Cerebellar cortex (tissue), 1 donor: ENCODE measurements around the gene MEOX2.

ENCODE experiments used
- DNase-seq: peaks from one replicate; pipeline ENCODE4 v3.0.0-alpha.2; 2015; ENCODE audit warnings: low spot score

Gene MEOX2

GRCh38 chr7:15686295-15686956, at the start of gene MEOX2:
Gene MEOX2, minus strand, starts transcription at chr7:15686683. Its CDS starts 281 bp downstream, at chr7:15686402.
- no peak for DNase-seq

GRCh38 chr7:15729746-15730145, 43.3 kb upstream of the MEOX2 start:
- DNase-seq, result no peak

DNA sequence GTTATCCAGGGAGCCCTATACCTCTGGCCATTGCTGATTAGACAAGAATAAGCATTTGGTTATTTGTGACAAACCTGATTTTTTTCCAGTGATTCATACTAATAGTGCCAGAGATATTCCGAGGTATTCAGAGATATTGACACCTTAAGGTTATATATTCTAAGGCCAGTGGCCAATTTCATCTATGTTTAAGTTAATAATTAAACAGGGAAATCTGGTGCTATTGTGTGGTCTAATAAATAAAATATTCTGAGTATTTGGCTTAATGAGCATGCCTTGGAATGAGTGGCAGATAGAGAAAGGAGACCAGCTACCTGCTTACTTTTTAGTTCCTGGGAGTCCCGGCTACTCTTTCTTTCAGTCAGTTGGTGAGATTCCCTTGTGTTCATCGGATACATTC, 38.6 kb upstream of the MEOX2 start:
- DNase-seq, result no peak

DNA sequence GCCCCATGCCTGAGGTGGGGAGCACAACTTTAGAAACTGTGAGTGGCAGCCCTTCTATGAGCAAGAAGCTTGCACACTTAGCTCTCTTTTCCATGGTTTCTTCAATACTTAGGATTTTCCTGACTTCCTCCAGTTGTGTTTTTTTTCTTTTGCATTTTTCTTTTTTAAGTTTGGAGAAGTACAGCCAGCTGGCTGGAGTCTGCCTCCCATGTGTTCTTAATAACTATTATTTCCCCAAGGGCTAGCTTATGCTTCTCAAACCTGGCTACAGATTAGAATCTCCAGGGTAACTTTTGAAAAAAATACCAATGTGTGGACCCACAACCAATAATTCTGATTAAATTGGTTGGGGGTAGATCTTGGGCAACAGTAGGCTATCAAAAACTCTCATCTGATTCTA, 37.4 kb upstream of the MEOX2 start:
- no peak for DNase-seq

DNA sequence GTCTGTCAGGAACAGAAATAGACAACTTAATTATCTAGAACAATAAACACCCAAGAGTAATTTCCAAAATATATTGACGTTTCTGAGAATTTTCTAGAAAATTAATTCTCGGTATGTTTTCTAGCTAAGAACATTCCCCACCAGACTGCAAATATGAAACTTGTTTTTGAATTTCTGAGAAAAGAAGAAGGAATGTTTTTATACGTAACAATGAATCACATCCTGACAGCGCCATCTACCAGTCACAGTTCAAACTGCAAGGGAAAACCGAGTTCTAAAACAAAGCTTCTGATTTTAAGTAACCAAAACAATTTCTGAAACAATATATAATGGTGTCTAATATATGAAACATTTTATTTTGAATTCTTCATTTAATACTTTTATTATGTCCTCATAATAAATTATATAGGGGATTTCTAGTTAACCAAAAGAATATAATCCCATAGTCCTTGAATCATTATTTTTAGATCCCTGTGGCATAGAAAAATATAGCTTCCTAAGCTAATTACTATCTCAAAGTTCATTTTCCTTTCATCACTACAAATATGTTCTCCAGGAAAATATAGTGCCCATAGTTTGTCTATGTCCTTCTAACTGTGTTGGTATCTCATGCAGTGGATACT, 34.5 kb upstream of the MEOX2 start:
- DNase-seq, result peak; percentile 8

GRCh38 chr7:15719311-15719710, 32.8 kb upstream of the MEOX2 start:
- no peak for DNase-seq

DNA sequence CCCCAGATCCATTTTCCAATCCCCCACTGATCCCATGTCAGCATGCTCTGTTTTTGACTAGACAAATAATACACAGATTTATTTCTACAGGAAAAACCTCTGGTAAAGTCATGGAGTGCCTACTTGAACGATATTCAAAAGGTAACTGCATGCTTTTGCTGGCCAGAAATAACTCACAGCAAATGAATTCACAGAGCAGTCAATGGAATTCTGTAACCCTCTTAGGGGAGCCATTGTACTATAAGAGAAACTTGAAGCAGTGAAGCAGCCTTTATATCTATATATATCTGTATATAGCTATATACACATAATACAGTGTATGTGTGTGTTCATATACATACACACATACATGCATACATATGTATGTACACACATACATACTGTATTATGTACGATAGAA, 29.0 kb upstream of the MEOX2 start:
- DNase-seq, result no peak

DNA sequence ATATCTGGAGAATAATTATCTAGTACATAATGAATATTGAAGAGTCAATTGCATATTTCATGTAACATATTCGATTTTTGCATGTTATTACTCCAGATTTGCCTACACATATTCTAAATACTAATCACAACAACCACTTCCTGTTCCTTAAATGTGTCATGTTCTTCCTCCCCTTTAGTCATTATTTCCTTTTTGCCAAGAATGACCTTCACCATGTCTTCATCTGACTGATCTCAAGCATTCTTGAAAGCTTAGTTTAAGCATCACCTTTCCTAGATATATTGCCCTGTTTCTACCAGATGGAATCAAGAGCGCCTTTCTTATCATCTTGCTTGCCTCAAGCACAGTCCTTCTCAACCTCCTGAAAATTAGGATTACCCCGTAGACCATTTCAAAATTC, 23.5 kb upstream of the MEOX2 start:
- no peak for DNase-seq

- DNase-seq, result no peak
These were observed 21.1 kb upstream of the MEOX2 start for GRCh38 chr7:15707570-15707969.

DNA sequence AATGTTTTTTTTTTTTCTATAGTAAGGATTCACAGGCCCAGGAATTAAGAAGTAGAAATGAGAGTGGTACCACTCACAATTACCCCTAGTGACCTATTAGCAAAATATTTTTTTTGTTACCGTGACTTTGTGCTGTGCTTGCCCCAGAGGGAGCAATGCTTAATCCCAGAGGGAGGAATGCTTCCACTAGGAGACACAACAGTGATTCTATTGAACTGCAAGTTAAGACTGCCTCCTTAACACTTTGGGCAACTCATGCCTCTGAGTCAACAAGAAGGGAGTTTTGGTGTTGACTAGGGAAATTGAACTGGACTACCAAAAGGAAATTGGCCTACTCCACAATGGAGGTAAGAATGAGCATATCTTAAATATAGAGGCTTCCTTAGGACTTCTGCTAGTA, 17.2 kb upstream of the MEOX2 start:
- no peak for DNase-seq

GRCh38 chr7:15692501-15693020, 6.1 kb upstream of the MEOX2 start:
- no peak for DNase-seq

DNA sequence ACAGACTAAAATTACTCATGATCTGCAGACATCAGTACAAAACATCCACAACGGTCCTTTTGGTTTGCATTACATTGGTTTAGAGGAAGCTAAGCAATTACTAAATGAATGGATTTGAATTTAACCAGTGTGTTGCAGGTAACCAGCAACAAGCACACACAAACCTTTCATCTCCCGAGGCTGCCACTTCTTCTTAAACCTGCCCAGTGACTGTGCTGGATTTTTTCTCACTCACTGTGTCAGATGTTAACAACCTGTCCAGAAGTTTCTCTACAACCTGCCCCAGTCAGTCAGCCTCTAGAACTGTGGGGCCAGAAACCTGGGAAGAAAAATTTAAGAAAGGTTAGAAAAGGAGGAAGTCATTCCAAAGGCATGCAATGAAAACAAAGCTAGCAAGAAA, 2.4 kb upstream of the MEOX2 start:
- DNase-seq, result no peak

DNA sequence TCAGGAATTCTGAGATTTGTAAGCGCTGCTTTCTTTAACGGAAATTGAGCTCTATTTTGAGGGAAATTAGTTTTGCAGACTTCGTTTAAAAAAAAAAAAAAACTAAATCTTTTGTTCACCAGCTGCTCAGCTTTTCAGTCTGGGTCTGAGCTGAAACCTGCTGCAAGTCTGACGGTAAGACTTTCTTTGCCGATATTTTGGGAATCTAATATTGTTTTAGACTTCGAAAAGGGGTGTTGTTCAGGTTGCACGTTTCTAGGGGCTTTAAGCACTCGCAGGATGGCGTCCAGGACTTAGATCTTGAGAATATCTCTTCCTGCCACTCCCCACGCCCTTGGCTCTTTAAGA, 1.8 kb upstream of the MEOX2 start:
- DNase-seq, result no peak

DNA sequence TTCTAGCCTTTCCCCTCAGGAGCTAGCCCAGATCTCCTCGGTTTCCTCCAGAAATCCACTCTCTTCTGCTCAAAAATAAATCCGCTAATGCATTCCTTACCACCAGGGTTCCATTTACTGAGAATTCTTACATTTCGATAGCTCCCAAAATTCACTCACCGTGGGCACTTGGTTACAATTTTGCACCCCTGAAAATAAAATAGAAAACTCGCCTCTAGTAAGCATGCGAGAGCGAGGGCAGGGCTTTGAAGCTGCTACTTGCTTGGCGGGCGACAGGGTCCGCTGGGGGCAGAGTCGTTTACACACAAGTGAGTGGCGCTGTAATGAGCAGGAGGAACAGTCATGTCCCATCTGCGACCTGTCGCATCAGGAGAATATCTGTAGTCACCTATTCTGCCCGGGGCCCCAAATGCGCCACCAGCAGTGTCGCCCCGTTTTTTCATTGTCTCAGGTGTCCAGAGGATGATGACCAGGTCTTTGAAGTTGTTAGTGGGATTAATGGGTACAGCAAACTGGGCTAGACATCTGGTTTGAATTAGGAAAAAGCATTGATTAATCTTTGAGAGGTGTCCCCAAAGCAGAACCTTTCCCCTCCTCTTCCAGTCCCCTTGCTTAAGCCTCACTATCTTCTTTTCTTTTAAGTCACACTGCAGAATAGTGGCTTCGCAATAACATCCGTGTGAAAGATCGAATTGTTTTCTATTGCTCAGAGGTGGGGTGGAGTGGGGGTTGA, 1.2 kb upstream of the MEOX2 start:
- no peak for DNase-seq

DNA sequence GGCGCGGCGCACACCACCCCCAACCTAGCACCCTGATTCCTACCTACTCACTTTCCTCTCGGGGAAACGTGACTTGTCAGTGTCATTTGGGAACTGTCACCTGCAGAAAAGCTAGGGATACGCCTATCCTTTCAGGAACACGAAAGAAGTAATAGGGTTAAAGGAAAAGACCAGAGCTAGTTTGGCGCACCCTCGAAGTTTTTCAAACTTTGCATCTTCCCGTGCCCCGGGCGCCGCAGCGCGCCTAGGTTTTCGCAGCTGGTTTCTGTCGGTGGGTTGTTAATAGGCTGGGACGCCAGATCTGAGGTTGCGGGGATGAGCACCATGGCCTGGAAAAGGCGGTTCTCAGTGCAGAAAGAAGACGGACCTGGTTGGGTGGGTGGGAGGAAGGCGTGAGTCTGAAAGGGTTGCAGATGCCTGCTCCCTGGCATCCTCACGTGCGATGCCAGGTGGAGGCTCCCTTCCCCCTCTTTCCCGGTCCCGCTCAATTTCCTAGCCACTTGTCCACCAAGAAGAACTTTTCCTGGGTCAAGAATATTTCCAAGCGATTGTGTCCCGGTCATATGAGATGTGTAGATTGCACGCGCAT, 568 bp upstream of the MEOX2 start:
- DNase-seq, result no peak

- no peak for DNase-seq
These were observed 857 bp downstream of the MEOX2 start for GRCh38 chr7:15685358-15686294.

DNA sequence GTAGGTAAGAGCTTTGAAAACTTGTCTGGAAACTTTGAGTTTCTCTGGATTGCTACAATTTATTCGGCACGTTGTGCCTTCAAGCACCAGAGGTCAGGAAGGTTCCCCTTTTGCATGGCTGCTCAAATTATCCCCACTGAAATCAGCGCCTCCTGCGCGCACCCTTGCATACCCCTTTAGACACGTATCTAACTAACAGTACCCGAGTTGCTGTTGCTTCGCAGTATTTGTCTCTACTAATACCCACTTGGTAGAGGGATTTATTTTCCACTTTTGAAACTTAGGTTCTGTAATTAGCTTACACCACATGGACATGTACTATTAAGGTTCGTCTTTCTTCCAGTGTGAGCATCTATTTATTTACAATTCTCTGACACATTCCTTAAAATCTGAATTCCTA, 1.6 kb downstream of the MEOX2 start:
- DNase-seq, result no peak

DNA sequence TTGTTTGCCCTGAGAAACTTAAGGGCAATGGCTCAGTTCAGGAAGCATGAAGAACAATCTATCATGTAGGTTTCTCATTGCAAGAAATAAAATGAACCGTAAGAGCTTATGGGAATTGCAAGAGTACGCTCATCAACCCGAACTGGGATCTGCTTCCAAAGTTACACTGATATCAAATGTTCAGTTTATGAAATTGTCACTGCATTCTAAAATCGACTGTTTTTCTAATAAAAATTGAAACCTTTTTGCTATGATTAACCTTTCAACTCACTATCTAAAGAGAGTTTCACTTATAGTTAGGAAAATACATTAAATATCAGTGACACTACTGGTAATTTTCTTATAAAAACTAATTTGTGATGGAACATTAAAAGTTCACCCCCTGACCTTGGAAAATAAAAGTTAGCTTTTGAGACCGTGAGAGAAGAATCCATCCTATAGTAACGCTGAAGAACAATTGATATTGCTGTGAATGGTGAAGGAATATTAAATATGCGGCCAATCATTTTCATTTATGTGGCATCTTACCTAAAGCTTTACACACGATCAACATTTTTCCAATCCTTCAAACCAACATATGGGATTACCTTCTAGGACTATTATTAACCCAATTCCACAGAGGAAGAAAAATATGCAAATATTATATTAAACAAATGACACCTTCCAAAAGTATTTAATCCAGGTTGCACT, 2.2 kb downstream of the MEOX2 start:
- no peak for DNase-seq

DNA sequence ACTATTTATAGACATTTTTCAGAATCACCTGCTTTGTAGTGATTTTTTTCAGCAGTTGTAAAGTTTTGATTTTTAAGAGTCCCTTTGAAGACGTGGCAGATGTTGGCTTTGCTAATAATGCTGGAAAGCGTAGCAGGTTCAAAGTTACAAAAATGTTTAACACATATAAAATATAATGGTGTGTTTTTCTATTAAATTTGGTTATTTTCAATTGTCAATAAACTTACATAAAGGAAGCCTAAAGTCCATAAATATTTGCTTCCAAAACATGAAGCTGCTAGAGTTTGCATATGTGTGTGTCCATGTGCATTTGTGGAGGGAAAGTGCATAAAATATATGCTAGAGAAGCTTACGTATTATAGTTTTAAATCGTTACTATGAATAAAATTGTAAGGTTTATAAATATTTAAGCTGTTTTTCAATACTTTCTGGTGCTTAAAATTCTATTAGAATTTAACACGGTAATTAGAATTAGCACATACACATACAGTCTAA, 3.7 kb downstream of the MEOX2 start:
- no peak for DNase-seq

DNA sequence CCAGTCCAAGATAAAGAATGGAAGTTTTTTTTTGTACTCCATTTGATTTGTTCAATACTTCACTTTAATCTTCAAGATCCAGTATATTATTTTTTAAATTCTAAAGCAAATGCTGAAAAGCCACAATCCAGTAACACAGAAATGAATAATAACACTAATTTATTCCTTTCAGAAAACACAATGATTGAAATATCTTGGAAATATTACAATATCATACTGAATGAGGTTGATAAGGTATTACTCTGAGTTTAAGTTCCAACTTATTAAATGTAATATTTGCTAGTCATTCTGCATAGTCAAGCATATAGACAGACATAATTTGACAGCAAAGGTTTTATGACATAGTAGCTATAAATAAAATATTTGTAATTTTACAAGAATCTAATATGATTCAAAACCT, 4.4 kb downstream of the MEOX2 start:
- no peak for DNase-seq

GRCh38 chr7:15681631-15682030, 4.9 kb downstream of the MEOX2 start:
- no peak for DNase-seq
